DND-41 (cell line): Measurements from ENCODE around the gene KLF11.

Experiments used
- ATAC-seq: fragments of 200-7000 bp; cut with Tn5 transposase; 3 replicates; pipeline ENCODE4 v1.9.1; 2021; ENCODE audit warnings: low read depth; ENCODE audit not compliant: insufficient read depth
- DNase-seq: peaks from one replicate; pipeline ENCODE4 v3.0.0-alpha.2; 2020
- H2AFZ ChIP-seq: 2 replicates; pipeline ENCODE4 v1.6.0; 2012; ENCODE audit warnings: low read depth, low read length
- H3K27ac ChIP-seq: 2 replicates; pipeline ENCODE4 v1.5.1; 2012; ENCODE audit warnings: low read length, inconsistent platforms
- H3K27me3 ChIP-seq: fragments of 200-600 bp; sonication (generic); 2 replicates; pipeline ENCODE4 v1.6.0; 2012; ENCODE audit warnings: low read length, mild to moderate bottlenecking, inconsistent platforms; ENCODE audit not compliant: insufficient read depth, poor library complexity
- H3K36me3 ChIP-seq: 2 replicates; pipeline ENCODE4 v1.5.1; 2012; ENCODE audit warnings: low read length, inconsistent platforms; ENCODE audit not compliant: insufficient read depth
- H3K4me1 ChIP-seq: 2 replicates; pipeline ENCODE4 v1.5.1; 2012; ENCODE audit warnings: mild to moderate bottlenecking, low read length; ENCODE audit not compliant: insufficient read depth
- H3K4me2 ChIP-seq: 2 replicates; pipeline ENCODE4 v1.6.0; 2012; ENCODE audit warnings: mild to moderate bottlenecking, moderate library complexity, low read length, inconsistent platforms; ENCODE audit not compliant: insufficient read depth
- H3K4me3 ChIP-seq, 2 experiments: fragments of 200-600 bp in 1 of 2; shearing (Covaris generic) in 1 of 2; 2 replicates each; pipeline ENCODE4 v1.5.1; 2012 to 2016; ENCODE audit warnings: inconsistent platforms in 2 of 2, low read length in 2 of 2, mild to moderate bottlenecking in 2 of 2, low read depth in 1 of 2, moderate library complexity in 1 of 2
- H3K79me2 ChIP-seq: 2 replicates; pipeline ENCODE4 v1.6.0; 2012; ENCODE audit warnings: low read length, inconsistent platforms; ENCODE audit not compliant: insufficient read depth
- H3K9ac ChIP-seq: 2 replicates; pipeline ENCODE4 v1.6.0; 2012; ENCODE audit warnings: low read depth, mild to moderate bottlenecking, inconsistent platforms, low read length, moderate library complexity
- H3K9me3 ChIP-seq: 2 replicates; pipeline ENCODE4 v1.5.1; 2012; ENCODE audit warnings: low read length, moderate library complexity, mild to moderate bottlenecking, inconsistent platforms; ENCODE audit not compliant: insufficient read depth, severe bottlenecking
- H4K20me1 ChIP-seq: 2 replicates; pipeline ENCODE4 v1.6.0; 2012; ENCODE audit warnings: low read length; ENCODE audit not compliant: insufficient read depth
- EZH2 ChIP-seq: IDR thresholded peaks from 3 replicates; pipeline ENCODE4 v1.6.1; 2012; ENCODE audit warnings: borderline replicate concordance, low read depth, mild to moderate bottlenecking, moderate library complexity, low read length, inconsistent platforms; ENCODE audit not compliant: severe bottlenecking
- TF ChIP-seq, protein P1 (sequence below): IDR thresholded peaks from 2 replicates; pipeline ENCODE4 v1.5.1; 2012; ENCODE audit warnings: borderline replicate concordance, low read length, moderate library complexity, mild to moderate bottlenecking; ENCODE audit not compliant: poor library complexity, severe bottlenecking; ENCODE audit errors: extremely low read depth

The KLF11 gene

DNA sequence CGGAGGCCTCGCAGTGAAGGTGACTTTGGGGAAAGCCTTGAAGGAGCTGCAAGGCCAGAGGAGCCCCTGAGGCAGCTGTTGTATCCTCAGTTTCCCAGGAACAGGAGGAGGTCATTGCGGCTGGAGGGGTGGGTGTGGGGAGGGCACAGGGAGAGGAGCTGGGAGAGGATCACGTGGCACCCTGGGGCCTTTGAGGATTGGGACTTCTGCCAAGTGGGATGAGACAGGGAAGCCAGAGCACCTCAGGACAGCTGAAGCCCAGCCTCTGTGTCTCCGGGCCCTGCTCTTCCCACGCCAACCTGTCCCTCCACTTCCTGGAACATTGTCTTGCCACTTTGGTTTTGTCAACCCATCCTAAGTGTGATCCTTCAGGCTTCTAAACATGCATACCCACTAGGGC lies 59.8 kb downstream of the KLF11 start:
- ATAC-seq = no peak
- TF ChIP-seq EZH2 = no peak
- TF ChIP-seq, protein P1, sequence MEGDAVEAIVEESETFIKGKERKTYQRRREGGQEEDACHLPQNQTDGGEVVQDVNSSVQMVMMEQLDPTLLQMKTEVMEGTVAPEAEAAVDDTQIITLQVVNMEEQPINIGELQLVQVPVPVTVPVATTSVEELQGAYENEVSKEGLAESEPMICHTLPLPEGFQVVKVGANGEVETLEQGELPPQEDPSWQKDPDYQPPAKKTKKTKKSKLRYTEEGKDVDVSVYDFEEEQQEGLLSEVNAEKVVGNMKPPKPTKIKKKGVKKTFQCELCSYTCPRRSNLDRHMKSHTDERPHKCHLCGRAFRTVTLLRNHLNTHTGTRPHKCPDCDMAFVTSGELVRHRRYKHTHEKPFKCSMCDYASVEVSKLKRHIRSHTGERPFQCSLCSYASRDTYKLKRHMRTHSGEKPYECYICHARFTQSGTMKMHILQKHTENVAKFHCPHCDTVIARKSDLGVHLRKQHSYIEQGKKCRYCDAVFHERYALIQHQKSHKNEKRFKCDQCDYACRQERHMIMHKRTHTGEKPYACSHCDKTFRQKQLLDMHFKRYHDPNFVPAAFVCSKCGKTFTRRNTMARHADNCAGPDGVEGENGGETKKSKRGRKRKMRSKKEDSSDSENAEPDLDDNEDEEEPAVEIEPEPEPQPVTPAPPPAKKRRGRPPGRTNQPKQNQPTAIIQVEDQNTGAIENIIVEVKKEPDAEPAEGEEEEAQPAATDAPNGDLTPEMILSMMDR = no peak

More for the DNA sequence above, 59.8 kb downstream of the KLF11 start:
- no peak overlapping the region for H3K4me3 ChIP-seq
- no peaks in the 10 kb centered on the region for H3K36me3 ChIP-seq
- H3K9ac ChIP-seq = no peak overlapping the region
- H3K4me1 ChIP-seq = no peaks in the 10 kb centered on the region
- no peak overlapping the region for H2AFZ ChIP-seq
- no peaks in the 10 kb centered on the region for H4K20me1 ChIP-seq
- peaks cover 4% of the 10 kb centered on the region for H3K9me3 ChIP-seq
- no peak overlapping the region for H3K27ac ChIP-seq
- no peak overlapping the region for H3K4me2 ChIP-seq
- no peaks in the 10 kb centered on the region for H3K79me2 ChIP-seq
- DNase-seq = no peak
- H3K27me3 ChIP-seq = no peaks in the 10 kb centered on the region
